ENCODE results near the gene ARHGAP22.

The ARHGAP22 gene

GRCh38 chr10:48579251-48579960, 25.5 kb downstream of the ARHGAP22 start:
- no peak for DNase-seq

GRCh38 chr10:48577158-48577557, 27.7 kb downstream of the ARHGAP22 start:
- DNase-seq = no peak

GRCh38 chr10:48576501-48576900, 28.4 kb downstream of the ARHGAP22 start:
- DNase-seq = no peak

GRCh38 chr10:48575901-48576300, 29.0 kb downstream of the ARHGAP22 start:
- DNase-seq = no peak

- no peak for DNase-seq
Observed at GRCh38 chr10:48574817-48575380, 30.0 kb downstream of the ARHGAP22 start.

- DNase-seq = no peak
Observed at GRCh38 chr10:48574322-48574796, 30.5 kb downstream of the ARHGAP22 start.

- DNase-seq = no peak
Observed at GRCh38 chr10:48573045-48573444, 31.8 kb downstream of the ARHGAP22 start.

GRCh38 chr10:48572414-48572813, 32.5 kb downstream of the ARHGAP22 start:
- DNase-seq = no peak

GRCh38 chr10:48568546-48568945, 36.3 kb downstream of the ARHGAP22 start:
- no peak for DNase-seq

- no peak for DNase-seq
Observed at GRCh38 chr10:48568131-48568530, 36.7 kb downstream of the ARHGAP22 start.

GRCh38 chr10:48567346-48567745, 37.5 kb downstream of the ARHGAP22 start:
- no peak for DNase-seq

- DNase-seq = no peak
Observed at GRCh38 chr10:48564466-48565160, 40.3 kb downstream of the ARHGAP22 start.

GRCh38 chr10:48557511-48558123, 47.3 kb downstream of the ARHGAP22 start:
- no peak for DNase-seq

- DNase-seq = no peak
Observed at GRCh38 chr10:48556713-48557112, 48.2 kb downstream of the ARHGAP22 start.

- DNase-seq = no peak
Observed at GRCh38 chr10:48556065-48556464, 48.8 kb downstream of the ARHGAP22 start.

GRCh38 chr10:48555310-48556042, 49.4 kb downstream of the ARHGAP22 start:
- no peak for DNase-seq

- no peak for DNase-seq
Observed at GRCh38 chr10:48554656-48555055, 50.2 kb downstream of the ARHGAP22 start.

- no peak for DNase-seq
Observed at GRCh38 chr10:48554246-48554645, 50.6 kb downstream of the ARHGAP22 start.

GRCh38 chr10:48552946-48553564, 51.8 kb downstream of the ARHGAP22 start:
- DNase-seq = no peak

GRCh38 chr10:48551861-48552591, 52.8 kb downstream of the ARHGAP22 start:
- DNase-seq = peak; percentile 86

- DNase-seq = no peak
Observed at GRCh38 chr10:48550977-48551376, 53.9 kb downstream of the ARHGAP22 start.
